HG02571 (cell line): Measurements from ENCODE around the gene STX1A.

Experiments used
- ATAC-seq: cut with Tn5 transposase; IDR thresholded peaks from one replicate; pipeline ENCODE4 v1.9.1; 2021; ENCODE audit warnings: mild to moderate bottlenecking, moderate library complexity; ENCODE audit not compliant: unreplicated experiment

Gene STX1A

DNA sequence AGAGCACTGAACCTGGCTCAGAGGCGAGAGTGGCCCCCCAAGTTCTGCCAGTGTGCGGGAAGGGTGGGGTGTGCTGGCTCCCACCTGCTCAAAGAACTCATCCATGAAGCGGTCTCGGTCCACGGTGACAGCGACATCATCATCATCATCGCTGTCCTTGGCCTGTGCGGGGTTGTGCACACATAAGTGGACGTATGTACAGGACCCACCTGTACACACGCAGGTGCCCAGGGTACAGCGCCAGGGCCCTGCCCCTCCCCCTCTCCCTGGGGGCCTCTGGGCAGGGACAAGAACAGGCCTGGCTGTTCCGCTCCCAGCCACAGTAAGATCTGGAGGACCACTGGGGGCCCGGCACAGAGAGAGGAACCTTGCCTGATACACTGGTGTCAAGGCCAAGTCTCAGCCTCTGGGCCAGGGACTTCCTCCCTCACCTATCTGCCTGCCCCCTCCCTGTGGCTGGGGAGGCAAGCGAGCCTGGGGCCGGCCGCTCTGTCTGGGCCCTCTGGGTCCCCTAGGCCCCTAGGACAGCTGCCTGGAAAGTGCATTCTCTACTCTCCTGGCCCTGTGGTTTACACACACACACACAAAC, 10.4 kb downstream of the STX1A start:
- no peak for ATAC-seq

DNA sequence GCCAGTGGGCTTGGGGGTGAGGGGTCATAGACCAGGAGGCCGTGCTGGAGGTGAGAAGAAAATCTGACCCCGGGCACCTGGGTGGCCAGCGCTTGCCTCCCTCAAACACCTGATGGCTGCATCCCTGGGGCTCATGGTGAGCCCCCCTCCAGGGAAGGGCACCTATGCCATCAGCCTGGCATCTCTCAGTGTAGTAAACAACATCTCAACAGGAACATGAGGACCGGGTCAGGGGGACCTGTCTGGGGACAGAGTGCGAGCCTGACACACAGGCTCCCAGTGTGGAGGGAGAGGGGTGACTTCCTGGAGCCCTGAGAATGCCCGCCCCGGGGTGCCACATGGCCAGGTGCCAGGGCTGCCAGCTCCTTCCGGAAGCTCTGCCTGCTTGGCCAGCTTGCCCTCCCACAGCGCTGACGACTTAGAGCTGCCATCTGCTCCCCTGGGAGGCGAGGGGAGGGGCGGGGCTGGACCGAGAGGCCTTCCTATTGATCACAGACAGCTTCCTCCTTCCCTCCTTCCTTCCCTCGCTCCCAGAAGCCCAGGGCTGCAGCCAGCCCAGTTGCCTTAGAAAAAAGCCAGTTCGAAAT, 12.3 kb downstream of the STX1A start:
- ATAC-seq, result no peak

GRCh38 chr7:73706126-73707044, 13.1 kb downstream of the STX1A start:
- no peak for ATAC-seq

GRCh38 chr7:73705551-73705920, 13.9 kb downstream of the STX1A start:
- ATAC-seq, result no peak

DNA sequence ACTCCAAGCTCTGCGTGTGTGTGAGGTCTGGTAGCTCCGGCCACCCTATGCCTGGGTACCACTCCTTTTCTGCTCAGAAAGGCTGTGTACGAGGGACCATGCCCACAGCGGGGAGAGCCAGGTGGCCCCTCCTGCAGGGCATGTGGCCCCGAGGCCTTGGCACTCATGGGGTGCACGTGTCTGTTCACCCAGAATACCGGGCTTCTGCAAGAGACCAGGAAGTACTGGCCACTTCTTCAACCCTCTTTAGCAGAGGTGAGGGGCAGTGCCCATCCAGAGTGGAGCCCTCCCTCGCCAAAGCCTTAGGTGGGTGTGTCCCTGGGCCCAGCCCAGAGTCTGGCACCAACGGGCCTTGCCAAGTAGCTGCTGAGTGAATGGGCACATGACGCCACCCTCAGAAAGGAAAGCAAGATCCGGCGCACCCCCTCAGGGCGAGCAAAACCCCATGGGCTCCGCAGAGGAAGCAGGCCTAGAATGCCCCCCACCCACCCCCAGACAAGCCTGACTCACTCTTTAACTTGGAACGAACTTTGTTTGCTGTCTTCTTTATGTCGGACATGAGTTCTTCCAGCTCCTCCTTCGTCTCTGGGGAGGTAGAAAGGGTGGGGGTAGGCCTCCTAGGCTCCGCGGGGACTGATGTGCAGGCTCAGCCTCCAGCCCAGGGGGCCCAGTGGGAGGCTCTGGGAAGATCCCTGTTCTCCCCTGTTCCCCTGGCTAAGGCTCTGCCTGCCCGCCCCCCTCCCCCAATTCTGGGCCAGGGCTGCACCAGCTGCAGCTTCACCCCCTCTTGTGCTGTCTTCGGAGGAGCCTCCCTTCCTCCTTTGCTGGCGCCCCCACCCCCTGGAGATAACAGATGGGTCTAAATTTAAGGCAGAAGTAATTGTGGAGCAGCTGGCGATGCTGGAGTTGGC, 14.6 kb downstream of the STX1A start:
- ATAC-seq, result no peak

DNA sequence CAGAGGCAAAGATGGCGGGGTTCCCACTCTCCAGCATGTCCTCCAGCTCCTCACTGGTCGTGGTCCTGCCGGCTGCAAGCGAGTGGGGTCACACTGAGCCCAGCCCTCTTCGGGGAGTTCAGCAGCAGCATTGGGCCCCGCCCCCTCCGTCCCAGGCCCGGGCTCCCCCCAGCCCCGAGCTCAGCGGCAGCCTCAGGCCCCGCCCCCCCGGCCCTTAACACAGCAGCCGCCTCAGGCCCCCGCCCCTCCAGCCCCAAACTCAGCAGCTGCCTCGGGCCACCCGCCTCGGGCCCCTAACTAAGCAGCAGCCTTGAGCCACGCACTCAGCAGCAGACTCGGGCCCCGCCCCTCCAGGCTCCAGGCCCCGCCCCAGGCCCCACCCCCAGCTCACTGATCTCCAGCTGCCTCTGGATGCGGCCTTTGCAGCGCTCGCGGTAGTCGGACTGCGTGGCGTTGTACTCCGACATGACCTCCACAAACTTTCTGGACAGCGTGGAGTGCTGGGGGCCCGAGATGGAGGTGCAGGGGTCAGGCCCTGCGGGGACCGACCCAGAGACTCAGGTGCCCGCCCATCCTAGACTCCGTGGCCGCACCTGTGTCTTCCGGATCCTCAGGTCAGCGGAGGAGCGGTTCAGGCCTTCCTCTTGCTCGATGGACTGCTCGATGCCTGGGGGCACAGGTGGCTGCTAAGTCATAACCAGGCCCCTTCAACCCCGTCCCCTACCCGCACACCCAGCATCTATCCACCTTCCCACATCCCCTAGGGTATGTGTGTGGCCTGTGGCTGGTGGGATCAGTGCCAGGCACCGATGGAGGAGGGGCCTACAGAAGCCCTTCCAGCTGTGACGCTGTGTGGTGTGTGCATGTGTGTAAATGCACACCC, 15.5 kb downstream of the STX1A start:
- no peak for ATAC-seq

GRCh38 chr7:73703225-73703624, 16.2 kb downstream of the STX1A start:
- no peak for ATAC-seq

GRCh38 chr7:73702665-73703064, 16.8 kb downstream of the STX1A start:
- ATAC-seq, result no peak

GRCh38 chr7:73702226-73702625, 17.2 kb downstream of the STX1A start:
- ATAC-seq, result no peak

DNA sequence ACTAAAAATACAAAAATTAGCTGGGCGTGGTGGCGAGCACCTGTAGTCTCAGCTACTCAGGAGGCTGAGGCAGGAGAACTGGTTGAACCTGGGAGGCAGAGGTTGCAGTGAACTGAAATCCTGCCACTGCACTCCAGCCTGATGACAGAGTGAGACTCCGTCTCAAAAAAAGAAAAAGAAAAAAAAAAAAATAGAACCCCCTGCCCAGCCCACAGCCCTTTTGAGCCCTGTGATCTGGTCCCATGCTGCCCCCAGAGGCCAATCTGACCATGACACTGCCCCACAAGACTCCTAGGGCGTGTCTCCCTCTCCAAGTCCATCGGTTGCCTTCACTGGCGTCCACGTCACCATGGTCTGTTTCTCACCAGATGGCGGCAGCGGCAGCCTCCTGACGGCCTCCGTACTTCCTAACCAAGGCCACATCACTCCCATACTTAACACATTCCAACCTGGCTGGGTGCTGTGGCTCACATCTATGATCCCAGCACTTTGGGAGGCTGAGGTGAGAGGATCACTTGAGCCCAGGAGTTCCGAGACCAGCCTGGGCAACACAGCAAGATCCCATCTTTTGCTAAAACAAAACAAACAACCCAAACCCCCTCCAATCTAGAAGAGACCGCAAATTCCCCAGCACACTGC, 18.0 kb downstream of the STX1A start:
- no peak for ATAC-seq

GRCh38 chr7:73700581-73701134, 18.8 kb downstream of the STX1A start:
- ATAC-seq, result no peak

- ATAC-seq, result no peak
Measured at GRCh38 chr7:73700069-73700423, 19.4 kb downstream of the STX1A start.

- no peak for ATAC-seq
Measured at GRCh38 chr7:73699370-73700068, 19.9 kb downstream of the STX1A start.

DNA sequence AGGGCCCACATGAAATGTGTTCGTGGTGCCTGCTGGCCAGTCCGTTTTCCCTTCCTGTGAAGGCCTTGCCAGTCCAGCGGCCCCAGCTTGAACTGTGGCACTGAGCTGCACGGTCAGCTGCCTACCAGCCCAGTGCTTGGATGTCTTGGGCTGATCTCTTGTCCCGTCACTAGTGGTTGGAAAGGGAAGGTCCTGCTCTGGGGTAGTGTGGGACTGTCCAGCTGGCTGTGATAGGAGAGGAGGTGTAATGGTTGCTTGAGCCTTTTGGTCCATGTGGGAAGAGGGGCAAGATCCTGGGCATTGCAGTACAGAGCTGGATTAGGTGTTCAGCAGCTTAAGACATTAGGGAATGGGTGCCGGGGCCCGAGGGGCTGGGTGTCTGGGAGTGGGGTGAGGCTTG, 21.1 kb downstream of the STX1A start:
- ATAC-seq, result no peak

DNA sequence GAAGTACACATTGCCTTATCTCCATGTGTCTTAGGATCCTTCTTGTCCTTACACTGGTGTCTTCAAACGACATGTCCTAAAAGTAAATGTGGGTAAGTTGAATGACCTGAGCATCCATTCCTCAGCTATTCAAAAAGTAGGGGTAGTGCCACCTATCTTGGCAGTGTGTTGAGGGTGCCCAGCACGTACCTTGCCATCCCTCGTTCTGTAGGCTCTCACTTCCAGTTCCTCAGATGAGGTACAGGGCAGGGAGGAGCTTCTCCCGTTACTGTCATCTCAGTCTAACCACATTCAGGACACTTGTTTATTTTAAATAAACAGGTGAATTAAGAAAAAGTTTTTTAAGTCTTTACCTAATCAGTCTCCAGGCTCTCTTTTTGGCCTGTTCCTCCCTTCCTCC, 23.1 kb downstream of the STX1A start:
- no peak for ATAC-seq

GRCh38 chr7:73690646-73691045, 28.8 kb downstream of the STX1A start:
- no peak for ATAC-seq

DNA sequence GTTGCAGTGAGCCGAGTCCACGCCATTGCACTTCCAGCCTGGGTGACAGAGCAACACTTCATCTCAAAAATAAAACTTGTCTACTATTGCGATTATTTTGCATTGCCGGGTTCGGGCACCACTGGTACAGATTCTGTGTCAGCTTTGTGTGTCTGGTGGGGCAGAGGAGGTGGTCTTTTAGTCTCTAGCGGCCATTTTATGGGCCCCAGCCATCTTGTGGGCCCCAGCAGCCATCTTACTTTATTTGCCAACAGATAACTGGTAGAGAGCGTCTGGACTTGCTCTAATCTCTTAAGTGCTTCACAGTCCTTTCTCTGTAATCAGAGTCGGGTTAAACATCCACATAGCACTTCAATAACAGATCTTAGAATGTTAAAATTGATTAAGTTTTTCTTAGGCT, 31.2 kb downstream of the STX1A start:
- no peak for ATAC-seq

DNA sequence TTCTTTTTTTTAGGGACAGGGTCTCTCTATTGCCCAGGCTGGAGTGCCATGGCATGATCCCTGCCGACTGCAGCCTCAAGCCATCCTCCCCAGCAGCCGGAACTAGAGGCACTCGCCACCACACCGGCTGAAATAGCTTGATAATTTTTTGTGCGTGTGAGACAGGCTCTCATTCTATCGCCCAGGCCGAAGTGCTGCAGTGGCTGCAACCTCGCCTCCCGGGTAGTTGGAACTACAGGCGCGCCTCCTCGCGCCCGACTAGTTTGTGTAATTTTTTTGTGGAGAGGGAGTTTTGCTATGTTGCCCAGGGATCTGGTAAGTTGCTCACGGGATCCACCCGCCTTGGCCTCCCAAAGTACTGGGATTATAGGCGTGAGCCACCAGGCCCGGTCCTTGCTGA, 34.2 kb downstream of the STX1A start:
- ATAC-seq, result no peak
